Hepatocyte (in vitro differentiated cells): Measurements from ENCODE around the gene CAPZA2.
"Not testable (repeated sequence)": the region's sequence is repeated elsewhere in the genome, so short reads cannot be mapped to it uniquely, and the experiment has no call there.

Experiments
- EZH2 ChIP-seq: fragments of 200-600 bp; sonication (generic); IDR thresholded peaks from 2 replicates; pipeline ENCODE4 v1.6.1; 2016; ENCODE audit warnings: antibody characterized with exemption, mild to moderate bottlenecking, borderline replicate concordance
- EZH2phosphoT487 ChIP-seq: fragments of 200-600 bp; sonication (generic); IDR thresholded peaks from one replicate; pipeline ENCODE4 v1.6.1; 2018; ENCODE audit warnings: antibody characterized with exemption, mild to moderate bottlenecking, low read depth, moderate library complexity; ENCODE audit not compliant: unreplicated experiment, severe bottlenecking
- TF ChIP-seq, protein P1 (sequence below): fragments of 200-600 bp; sonication (generic); IDR thresholded peaks from 2 replicates; pipeline ENCODE4 v1.5.1; 2016; ENCODE audit warnings: antibody characterized with exemption, mild to moderate bottlenecking; ENCODE audit not compliant: poor library complexity

DNA sequence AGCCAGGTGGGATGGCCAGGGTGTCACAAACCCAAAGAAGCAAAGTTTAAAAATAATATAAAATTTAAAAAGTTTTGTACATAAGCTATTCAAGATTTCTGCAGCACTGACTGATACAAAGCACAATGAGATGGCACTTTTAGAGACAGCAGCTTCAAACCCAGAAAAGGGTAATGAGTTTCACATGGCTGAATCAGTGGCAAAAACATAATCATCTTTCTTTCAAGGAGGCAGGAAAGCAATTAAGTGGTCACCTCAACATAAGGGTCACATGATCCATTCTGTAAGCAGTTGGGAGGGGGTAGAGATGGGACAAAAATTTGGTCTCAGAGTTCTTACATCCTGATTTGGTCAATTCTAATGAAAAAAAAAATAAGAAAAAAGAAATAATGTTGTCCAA is 108.8 kb downstream of the CAPZA2 start:
- TF ChIP-seq, protein P1, sequence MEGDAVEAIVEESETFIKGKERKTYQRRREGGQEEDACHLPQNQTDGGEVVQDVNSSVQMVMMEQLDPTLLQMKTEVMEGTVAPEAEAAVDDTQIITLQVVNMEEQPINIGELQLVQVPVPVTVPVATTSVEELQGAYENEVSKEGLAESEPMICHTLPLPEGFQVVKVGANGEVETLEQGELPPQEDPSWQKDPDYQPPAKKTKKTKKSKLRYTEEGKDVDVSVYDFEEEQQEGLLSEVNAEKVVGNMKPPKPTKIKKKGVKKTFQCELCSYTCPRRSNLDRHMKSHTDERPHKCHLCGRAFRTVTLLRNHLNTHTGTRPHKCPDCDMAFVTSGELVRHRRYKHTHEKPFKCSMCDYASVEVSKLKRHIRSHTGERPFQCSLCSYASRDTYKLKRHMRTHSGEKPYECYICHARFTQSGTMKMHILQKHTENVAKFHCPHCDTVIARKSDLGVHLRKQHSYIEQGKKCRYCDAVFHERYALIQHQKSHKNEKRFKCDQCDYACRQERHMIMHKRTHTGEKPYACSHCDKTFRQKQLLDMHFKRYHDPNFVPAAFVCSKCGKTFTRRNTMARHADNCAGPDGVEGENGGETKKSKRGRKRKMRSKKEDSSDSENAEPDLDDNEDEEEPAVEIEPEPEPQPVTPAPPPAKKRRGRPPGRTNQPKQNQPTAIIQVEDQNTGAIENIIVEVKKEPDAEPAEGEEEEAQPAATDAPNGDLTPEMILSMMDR = not testable (repeated sequence)
- not testable (repeated sequence) for TF ChIP-seq EZH2, EZH2phosphoT487
